Motor neuron (in vitro differentiated cells): ENCODE data around the gene SLC1A4. TPM values are rescaled to one million over a fixed set of nuclear protein-coding genes. Genes with fewer than 3 reads are reported as not detected.

Experiments
- ATAC-seq, 8 experiments: fragments of 200-7000 bp; cut with Tn5 transposase; replicated peaks in 6 of 8; 2 replicates each; pipeline ENCODE4 v1.8.0; 2021; ENCODE audit warnings: mild to moderate bottlenecking in 8 of 8, moderate library complexity in 8 of 8
- H3K27ac ChIP-seq, 2 donors: fragments of 250-450 bp; sonication (Bioruptor Pico); 2 replicates each; pipeline ENCODE4 v1.9.0; 2021; ENCODE audit warnings: antibody characterized with exemption in 2 of 2, mild to moderate bottlenecking in 2 of 2, moderate library complexity in 1 of 2
- H3K4me1 ChIP-seq, 2 donors: fragments of 250-450 bp; sonication (Bioruptor Pico); replicated peaks in 1 of 2; 2 replicates each; pipeline ENCODE4 v1.6.1; 2021; ENCODE audit warnings: antibody characterized with exemption in 2 of 2, mild to moderate bottlenecking in 2 of 2, moderate library complexity in 1 of 2
- H3K4me3 ChIP-seq, 5 donors: fragments of 250-450 bp; sonication (Bioruptor Pico); 2 replicates each; pipeline ENCODE4 v1.9.0; 2021; ENCODE audit warnings: antibody characterized with exemption in 5 of 5, mild to moderate bottlenecking in 5 of 5, moderate library complexity in 4 of 5
- WGBS, 10 experiments: fragments of 450-650 bp; shearing (Covaris generic); methylation state at CpG; one replicate each; pipeline ENCODE4 v1.0.0; 2022; 5-methylcytosine and 5-hydroxymethylcytosine counted together
- in situ Hi-C, 9 experiments: fragments of 400-800 bp; cut with MboI; loops; one replicate each; pipeline ENCODE4 v1.15.0; 2021; ENCODE audit warnings: low sequenced_read_pairs in 9 of 9, low pct_unique_long_range_greater_than_20kb in 2 of 9; ENCODE audit not compliant: unreplicated experiment in 9 of 9
- total RNA-seq, 8 experiments: library from RNA; unstranded; fragments of 300-600 nt; gene quantifications; 2 replicates each; pipeline versions ENCODE4 v1.2.3 to v1.2.4, GENCODE V29; 2022

Gene SLC1A4
- total RNA-seq, 8 experiments from 2014 or later = 3.3 to 59.0 (median 23.3) TPM

DNA sequence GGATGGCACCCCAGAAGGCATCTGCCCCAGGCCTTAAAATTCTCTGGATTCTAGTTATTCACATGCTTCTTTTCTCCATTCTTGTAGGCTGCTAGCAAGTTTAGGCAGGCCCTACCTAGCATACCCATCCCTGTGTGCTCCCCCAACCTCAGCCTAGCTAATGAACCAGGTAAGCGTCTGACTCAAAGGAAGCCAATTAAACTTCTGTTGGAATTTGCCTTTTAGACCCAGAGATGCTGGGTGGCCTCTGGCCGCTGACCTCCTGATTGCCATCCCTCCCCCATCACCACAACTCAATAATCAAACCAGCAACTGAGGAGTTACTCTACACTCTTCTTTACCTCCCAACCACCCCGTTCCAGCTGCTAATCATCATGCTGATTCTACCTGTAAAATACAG lies 48.0 kb downstream of the SLC1A4 start:
- no peak for ATAC-seq
- in situ Hi-C loops = loop anchor here in 5 of 9 experiments (5.0 to 25.0 kb wide), 3 partner anchors 120 to 450 kb away; no protein-coding TSS in a partner anchor

DNA sequence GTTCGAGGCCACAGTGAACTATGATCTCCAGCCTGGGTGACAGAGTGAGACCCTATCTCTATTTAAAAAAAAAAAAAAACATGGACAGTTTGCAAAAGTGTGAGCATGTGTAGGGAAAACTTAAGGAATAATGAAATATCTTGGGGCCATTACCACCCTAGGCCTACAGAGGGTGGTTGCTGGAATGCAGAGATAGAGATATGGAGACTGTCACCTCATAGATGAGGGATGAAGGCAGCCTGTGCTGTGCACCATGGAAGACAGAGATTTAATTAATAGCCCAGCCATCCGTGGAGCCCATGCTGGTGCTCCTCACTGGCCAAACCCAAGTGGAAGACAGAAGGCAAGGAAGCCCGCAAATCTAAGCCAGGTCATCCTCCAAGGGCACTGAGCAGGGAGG lies 50.4 kb downstream of the SLC1A4 start:
- in situ Hi-C loops = loop anchor here in 6 of 9 experiments (5.0 to 25.0 kb wide), 4 partner anchors 122 to 452 kb away; no protein-coding TSS in a partner anchor
- ATAC-seq = no peak
- Histone ChIP-seq H3K4me3 (no peak overlapping the region), H3K4me1 (no peaks in the 10 kb centered on the region), H3K27ac (no peak overlapping the region)
- 50 to 100% (median 60%) methylated on average over 1 to 3 of the region's 3 CpGs; no CpG with 5 or more reads in 5 of the 10 experiments for WGBS, 10 experiments

More for the DNA sequence above, 48.0 kb downstream of the SLC1A4 start:
- WGBS, 10 experiments = 33 to 100% (median 57%) methylated on average over 1 to 2 of the region's 3 CpGs; no CpG with 5 or more reads in 3 of the 10 experiments
- H3K4me3 ChIP-seq = no peak overlapping the region
- peaks cover 0 to 3% of the 10 kb centered on the region in 2 donors for H3K4me1 ChIP-seq
- no peak overlapping the region for H3K27ac ChIP-seq

DNA sequence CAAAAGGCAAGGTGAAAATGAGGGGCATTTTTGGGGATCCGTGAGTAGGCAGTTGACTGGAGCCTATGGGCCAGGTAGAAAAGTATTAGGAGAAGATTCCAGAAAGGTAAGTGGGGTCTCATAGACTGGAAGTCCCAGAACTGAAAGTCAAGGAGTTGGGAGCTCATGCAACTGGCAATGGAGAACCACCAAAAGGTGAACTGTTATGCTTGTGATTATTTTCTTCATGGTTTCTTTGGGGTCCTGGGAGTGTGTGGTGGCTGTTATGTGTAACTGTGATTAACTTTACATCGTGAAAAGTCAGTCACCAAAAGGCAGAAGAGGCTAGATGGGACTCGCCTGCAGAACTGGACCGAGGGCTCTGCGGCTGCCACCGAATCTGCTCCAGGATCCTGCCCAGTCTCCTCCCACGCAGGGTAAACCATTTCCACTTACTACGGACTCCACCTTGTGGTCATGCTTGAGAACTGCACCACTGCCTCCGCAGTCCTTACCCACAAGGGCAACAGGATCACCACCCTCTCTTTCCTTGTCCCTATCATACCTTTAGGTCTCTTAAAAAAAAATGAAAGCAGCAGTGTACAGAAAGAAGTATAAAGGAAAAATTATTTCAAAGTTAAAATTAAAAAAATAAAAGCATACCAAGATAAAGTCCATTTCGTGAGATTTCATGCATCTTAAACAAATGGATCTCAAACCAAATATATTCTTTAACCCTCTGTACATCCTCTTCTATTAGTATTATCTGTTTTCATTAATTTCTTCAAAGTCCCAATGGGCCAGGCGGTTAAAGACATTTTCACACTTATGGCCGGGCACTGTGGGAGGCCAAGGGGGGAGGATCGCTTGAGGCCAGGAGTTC lies 51.4 kb downstream of the SLC1A4 start:
- no peaks in the 10 kb centered on the region for H3K4me1 ChIP-seq
- WGBS, 10 experiments = 0 to 88% (median 46%) methylated on average over 1 to 11 of the region's 13 CpGs
- in situ Hi-C loops = loop anchor here in 5 of 9 experiments (5.0 to 25.0 kb wide), 4 partner anchors 123 to 453 kb away; no protein-coding TSS in a partner anchor
- peak; percentile 92 to 99 (median 96) for ATAC-seq
- H3K27ac ChIP-seq = no peak overlapping the region
- H3K4me3 ChIP-seq = no peak overlapping the region

DNA sequence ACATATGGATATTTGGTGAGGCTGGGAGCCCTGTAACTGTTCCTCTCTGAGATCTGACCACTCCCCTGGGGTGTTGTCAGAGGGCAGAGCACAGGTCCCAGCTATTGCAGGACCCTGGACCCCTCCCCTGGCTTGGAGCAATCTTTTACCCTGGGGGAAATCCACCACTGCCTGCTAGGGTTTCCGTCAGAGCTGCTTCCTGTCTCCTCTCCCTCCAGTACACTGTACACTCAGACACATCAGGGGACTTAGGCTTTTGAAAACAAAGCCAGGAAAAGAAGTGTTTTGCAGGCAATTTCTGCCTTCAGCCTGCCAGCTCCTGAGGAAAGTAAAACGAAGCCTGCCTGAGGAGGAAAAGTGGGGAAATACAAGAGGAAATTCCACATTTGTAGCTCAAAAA lies 53.8 kb downstream of the SLC1A4 start:
- ATAC-seq = no peak
- H3K4me3 ChIP-seq = no peak overlapping the region
- no peak overlapping the region for H3K27ac ChIP-seq
- H3K4me1 ChIP-seq = no peaks in the 10 kb centered on the region
- in situ Hi-C loops = loop anchor here in 5 of 9 experiments (5.0 to 25.0 kb wide), 4 partner anchors 126 to 456 kb away; no protein-coding TSS in a partner anchor
- 17 to 94% (median 50%) methylated on average over 1 to 2 of the region's 2 CpGs; no CpG with 5 or more reads in 7 of the 10 experiments for WGBS, 10 experiments

DNA sequence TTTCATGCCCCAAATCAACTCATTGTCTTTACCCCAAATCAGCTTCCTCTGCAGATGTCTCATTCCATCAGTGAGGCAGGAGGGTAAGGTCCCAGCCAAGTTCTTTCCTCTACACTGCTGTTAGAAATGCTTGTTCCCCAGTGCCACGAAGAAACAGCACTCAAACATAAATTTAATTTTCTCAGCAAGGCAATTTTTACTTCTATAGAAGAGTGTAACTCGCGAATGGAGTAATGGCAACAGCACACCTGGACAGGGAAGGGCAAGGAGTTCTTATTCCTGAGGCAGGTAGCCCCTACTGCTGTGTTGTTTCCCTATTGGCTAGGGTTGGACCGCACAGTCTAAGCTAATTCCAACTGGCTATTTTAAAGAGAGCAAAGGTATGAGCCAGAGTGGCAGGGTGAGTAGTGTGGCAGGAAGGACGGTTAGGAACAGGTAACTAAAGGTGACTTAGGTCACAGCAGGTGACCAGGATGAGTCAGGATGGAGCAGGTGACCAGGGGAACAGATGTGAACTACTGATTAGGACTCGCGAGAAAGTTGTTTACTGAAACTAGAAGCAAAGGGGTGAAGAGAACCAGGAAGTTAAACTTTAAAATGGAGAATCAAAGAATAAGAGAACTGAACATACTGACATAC lies 55.0 kb downstream of the SLC1A4 start:
- WGBS, 10 experiments = 66 to 100% (median 91%) methylated on average over 2 to 7 of the region's 7 CpGs; no CpG with 5 or more reads in 1 of the 10 experiments
- Histone ChIP-seq H3K4me3 (no peak overlapping the region), H3K27ac (no peak overlapping the region), H3K4me1 (no peaks in the 10 kb centered on the region)
- ATAC-seq = no peak
- in situ Hi-C loops = loop anchor here in 5 of 9 experiments (5.0 to 25.0 kb wide), 4 partner anchors 127 to 457 kb away; no protein-coding TSS in a partner anchor

DNA sequence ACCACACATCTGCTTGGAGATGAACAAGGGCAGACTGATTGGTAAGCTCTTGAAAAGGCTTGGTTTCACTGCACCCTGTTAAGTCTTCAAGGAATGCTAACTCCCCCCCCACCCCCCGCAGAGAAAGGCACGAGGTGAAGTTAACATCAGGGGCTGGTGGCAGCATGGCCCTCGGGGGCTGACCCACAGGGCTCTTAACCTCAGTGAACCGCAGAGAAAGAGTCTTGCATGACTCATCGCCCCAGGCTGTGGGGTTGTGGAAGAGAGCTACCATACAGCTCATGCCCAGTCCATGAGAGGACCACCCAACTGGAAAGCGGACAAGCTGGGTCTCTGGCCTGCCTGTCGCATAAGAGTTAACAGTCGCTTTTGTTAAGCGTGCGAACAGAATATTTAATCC lies 56.5 kb downstream of the SLC1A4 start:
- no peak overlapping the region for H3K4me3 ChIP-seq
- peak in 1 of 8 experiments; percentile 39 for ATAC-seq
- no peaks in the 10 kb centered on the region for H3K4me1 ChIP-seq
- in situ Hi-C loops = loop anchor here in 5 of 9 experiments (10.0 to 25.0 kb wide), 3 partner anchors 131 to 458 kb away; no protein-coding TSS in a partner anchor
- no peak overlapping the region for H3K27ac ChIP-seq
- 0 to 94% (median 80%) methylated on average over 1 to 4 of the region's 10 CpGs; no CpG with 5 or more reads in 3 of the 10 experiments for WGBS, 10 experiments

DNA sequence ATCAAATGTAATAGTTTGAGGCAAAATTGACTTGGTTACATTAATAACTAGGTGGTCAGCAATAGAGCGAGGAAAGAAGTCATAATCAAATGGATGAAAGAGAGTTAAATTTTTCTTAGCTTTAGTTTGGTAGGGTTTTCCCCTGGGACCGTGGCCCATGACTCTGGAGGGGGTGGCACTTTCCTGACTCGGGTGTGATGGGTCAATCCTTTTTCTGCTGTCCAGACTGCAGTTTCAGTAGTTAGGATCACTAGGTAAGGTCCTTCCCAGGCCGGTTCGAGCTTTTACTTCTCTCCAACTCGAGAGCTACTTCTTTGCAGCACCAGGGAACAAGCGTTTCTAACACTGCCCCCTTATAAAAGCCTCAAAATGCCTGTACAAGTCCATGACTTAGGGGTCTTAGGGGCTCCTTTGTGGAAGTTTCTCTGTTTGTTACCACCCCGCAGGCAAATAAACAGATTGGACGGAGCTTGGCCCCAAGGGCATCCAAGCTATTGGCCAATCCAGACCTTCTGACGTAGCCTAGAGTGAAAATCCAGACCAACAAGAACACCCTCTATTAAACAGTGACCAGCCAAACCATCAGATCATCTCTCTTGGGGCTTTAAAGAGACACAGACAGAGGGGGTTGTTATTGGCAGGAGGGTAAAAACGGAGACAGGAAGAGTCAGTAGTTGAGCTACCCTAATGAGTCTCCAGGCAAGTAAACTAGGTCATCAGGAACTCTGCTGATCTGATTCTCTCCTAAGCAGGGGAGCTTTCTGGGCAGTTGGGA lies 57.6 kb downstream of the SLC1A4 start:
- 59 to 100% (median 81%) methylated on average over 1 to 10 of the region's 11 CpGs for WGBS, 10 experiments
- in situ Hi-C loops = loop anchor here in 5 of 9 experiments (10.0 to 25.0 kb wide), 3 partner anchors 132 to 460 kb away; no protein-coding TSS in a partner anchor

DNA sequence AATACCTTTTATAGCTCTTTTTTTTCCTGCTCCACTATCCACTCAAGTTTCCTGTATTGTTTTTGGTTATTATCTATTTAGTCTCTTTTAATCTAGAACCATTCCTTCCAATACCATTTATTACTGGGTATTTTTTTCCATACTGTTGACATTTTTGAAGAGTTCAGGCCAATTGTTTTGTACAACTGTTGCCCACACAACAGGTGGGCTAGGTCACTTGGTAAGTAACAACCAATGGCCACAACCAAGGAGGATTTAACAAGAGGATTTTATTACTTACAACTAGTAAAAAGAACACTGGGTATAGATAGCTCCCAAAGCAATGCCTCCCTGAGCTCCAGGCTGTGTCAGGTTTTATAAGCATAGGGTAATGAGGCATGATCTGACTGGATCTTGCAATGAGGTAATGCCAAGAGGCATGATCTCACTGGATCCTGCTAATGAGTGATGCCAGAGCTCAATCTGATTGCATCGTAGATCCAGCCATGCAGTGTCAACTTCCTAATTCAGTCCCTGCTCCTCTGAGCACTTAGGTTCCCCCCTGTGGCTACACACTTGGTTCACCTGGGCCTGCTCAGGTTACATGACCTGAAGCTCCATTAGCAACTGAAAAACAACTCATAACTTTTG lies 59.9 kb downstream of the SLC1A4 start:
- Histone ChIP-seq H3K4me1 (no peaks in the 10 kb centered on the region), H3K4me3 (no peak overlapping the region), H3K27ac (no peak overlapping the region)
- in situ Hi-C loops = loop anchor here in 5 of 9 experiments (10.0 to 25.0 kb wide), 3 partner anchors 134 to 462 kb away; no protein-coding TSS in a partner anchor
- peak in 3 of 8 experiments; percentile 32 to 92 (median 79) for ATAC-seq
- WGBS, 10 experiments = 71 to 100% (median 100%) methylated on average over 1 of the region's 1 CpG; no CpG with 5 or more reads in 5 of the 10 experiments

More for the DNA sequence above, 57.6 kb downstream of the SLC1A4 start:
- H3K4me1 ChIP-seq = no peaks in the 10 kb centered on the region
- H3K4me3 ChIP-seq = no peak overlapping the region
- H3K27ac ChIP-seq = no peak overlapping the region
- no peak for ATAC-seq

DNA sequence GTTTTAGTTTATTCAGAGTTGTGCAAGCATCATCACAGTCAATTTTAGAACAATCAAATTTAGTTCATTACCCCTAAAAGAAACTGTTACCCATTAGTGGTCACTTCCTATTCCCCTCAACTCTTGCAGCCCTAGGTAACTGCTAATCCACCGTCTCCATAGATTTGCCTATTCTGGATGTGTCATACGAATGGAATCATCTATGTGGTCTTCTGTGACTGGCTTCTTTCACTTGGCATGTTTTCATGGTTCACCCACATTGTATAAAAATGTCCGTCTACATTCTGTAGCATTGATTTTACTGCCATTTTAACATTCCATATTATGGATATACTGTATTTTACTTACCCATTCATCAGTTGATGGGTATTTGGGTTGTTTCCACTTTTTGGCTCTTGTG lies 61.7 kb downstream of the SLC1A4 start:
- Histone ChIP-seq H3K27ac (no peak overlapping the region), H3K4me1 (peaks cover 0 to 4% of the 10 kb centered on the region in 2 donors), H3K4me3 (no peak overlapping the region)
- ATAC-seq = no peak
- in situ Hi-C loops = no loop called here
- 55 to 94% (median 79%) methylated on average over 1 to 3 of the region's 3 CpGs for WGBS, 10 experiments

DNA sequence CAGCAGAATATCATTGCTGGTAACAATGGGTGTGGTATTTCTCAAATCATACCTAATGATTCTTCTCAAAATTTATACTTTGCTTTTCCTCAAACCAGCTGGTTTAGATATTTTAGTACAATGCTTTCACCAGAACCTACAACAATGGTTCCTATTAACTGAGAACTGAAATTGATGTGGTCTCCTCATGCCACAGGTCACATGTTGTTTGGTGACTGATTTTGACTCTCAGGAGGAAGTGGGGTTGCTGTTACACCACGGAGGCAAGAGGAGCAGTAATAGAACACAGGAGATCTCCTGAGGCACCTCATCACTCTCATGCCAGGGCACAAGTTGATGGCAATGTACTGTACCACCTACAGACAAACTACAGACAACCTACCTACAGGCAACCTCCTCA lies 64.0 kb downstream of the SLC1A4 start:
- Histone ChIP-seq H3K27ac (no peak overlapping the region), H3K4me3 (no peak overlapping the region), H3K4me1 (peaks cover 8 to 9% of the 10 kb centered on the region in 2 donors)
- WGBS, 10 experiments = 0 to 45% (median 20%) methylated on average over 1 of the region's 1 CpG; no CpG with 5 or more reads in 6 of the 10 experiments
- in situ Hi-C loops = no loop called here
- no peak for ATAC-seq

DNA sequence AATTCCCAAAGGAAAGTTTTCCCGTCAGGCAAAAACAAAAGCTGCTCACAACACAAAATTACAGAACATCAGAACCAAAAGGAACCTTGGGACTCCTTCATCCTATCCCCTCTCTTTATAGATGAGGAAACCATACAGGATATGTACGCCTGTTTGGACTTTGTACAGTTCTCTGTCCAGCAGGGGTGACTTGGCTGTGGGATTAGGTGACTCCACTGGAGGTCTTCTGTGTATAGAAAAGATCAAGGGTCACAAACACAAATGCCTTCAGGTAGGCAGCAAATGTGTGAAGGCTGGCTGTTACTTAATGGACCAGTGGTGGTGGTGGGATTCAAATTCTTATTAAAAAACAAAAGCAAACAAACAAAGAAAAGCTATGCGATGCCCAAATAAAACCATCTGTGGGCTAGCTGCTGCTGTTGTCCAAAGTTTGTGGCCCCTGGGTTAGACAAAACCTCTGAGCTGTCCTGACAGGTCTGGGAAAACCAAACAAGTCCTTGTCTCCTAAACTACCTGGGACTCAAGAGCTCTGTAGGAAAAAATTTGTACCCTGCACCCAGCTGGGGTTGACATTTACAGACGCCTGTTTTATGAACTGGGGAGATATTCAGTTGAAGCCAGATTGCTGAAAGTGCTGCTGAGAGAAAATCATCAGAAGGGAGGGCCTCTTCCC lies 65.7 kb downstream of the SLC1A4 start:
- H3K27ac ChIP-seq = no peak overlapping the region
- ATAC-seq = no peak
- WGBS, 10 experiments = 50 to 100% (median 87%) methylated on average over 1 to 3 of the region's 4 CpGs; no CpG with 5 or more reads in 2 of the 10 experiments
- peak overlapping the region in 1 of 5 donors; percentile 88 for H3K4me3 ChIP-seq
- peaks cover 9 to 15% of the 10 kb centered on the region in 2 donors for H3K4me1 ChIP-seq
- in situ Hi-C loops = no loop called here
